K562 (cell line): Measurements from ENCODE around the gene GPR85. TPM values are rescaled to one million over a fixed set of nuclear protein-coding genes. Genes with fewer than 3 reads are reported as not detected.

Experiments used
- ATAC-seq: fragments of 200-7000 bp; cut with Tn5 transposase; 3 replicates; pipeline ENCODE4 v1.9.1; 2020; ENCODE audit warnings: moderate library complexity
- BruUV-seq: library from RNA; stranded (reverse); fragments of 400-500 nt; replicated peaks from 2 replicates; lab custom pipeline; 2021; lab: Mats Ljungman, UMichigan
- CTCF ChIA-PET: fragments of 300-600 bp; formaldehyde crosslinking; extraction: SDS; loops from one replicate; lab custom pipeline; 2021; ENCODE audit warnings: low intra/inter-chr PET ratio; lab: Yijun Ruan, JAX
- POLR2A ChIA-PET: fragments of 300-600, 350-650 bp; sonication (Branson Sonifier 250); formaldehyde crosslinking; extraction: SDS; loops from one replicate; lab custom pipeline; 2021; ENCODE audit warnings: antibody characterized with exemption, inconsistent platforms; lab: Yijun Ruan, JAX
- DNase-seq, 4 experiments: peaks; one replicate each; pipeline versions ENCODE4 v3.0.0 to v3.0.0-alpha.2; 2011 to 2018; ENCODE audit warnings: low spot score in 3 of 4, mixed read lengths in 3 of 4; ENCODE audit errors: extremely low read depth in 1 of 4
- FAIRE-seq: peaks from 2 replicates; lab custom pipeline; 2011; peaks lifted over from hg19 to GRCh38; lab: Jason Lieb, UNC
- H2AFZ ChIP-seq: 2 replicates; pipeline ENCODE4 v1.6.0; 2011; ENCODE audit warnings: low read depth, low read length, control low read depth, inconsistent platforms
- H3K27ac ChIP-seq: fragments of 200-600 bp; 3 replicates; pipeline ENCODE4 v1.8.0; 2011; ENCODE audit warnings: low read depth, mild to moderate bottlenecking, control low read depth, inconsistent platforms, low read length, moderate library complexity, mixed read lengths; ENCODE audit errors: extremely low read depth
- H3K27me3 ChIP-seq, 2 experiments: fragments of 300-600 bp in 1 of 2; 2 replicates in 1 of 2; 3 replicates in 1 of 2; pipeline versions ENCODE4 v1.6.0 to v1.8.0; 2011; ENCODE audit warnings: inconsistent platforms in 2 of 2, low read length in 2 of 2, mild to moderate bottlenecking in 1 of 2, mixed read lengths in 1 of 2, moderate library complexity in 1 of 2; ENCODE audit not compliant: control insufficient read depth in 2 of 2, insufficient read depth in 2 of 2
- H3K36me3 ChIP-seq: fragments of 300-600 bp; 3 replicates; pipeline ENCODE4 v1.8.0; 2011; ENCODE audit warnings: mild to moderate bottlenecking, low read length, inconsistent platforms; ENCODE audit not compliant: control insufficient read depth, insufficient read depth
- H3K4me1 ChIP-seq, 2 experiments: fragments of 200-600 bp in 1 of 2; replicated peaks in 1 of 2; 2 replicates in 1 of 2; 3 replicates in 1 of 2; pipeline versions ENCODE4 v1.5.1 to v1.8.0; 2011; ENCODE audit warnings: inconsistent platforms in 2 of 2, low read length in 2 of 2, mild to moderate bottlenecking in 1 of 2, mixed read lengths in 1 of 2, moderate library complexity in 1 of 2; ENCODE audit not compliant: control insufficient read depth in 2 of 2, insufficient read depth in 2 of 2
- H3K4me2 ChIP-seq: 2 replicates; pipeline ENCODE4 v1.6.1; 2011; ENCODE audit warnings: low read length, control low read depth, inconsistent platforms, mixed read lengths; ENCODE audit not compliant: insufficient read depth
- H3K4me3 ChIP-seq: fragments of 200-600 bp; sonication (generic), shearing (Covaris generic); 2 replicates; pipeline ENCODE4 v1.5.1; 2016; ENCODE audit warnings: control low read depth, inconsistent platforms
- H3K79me2 ChIP-seq: fragments of 200-600 bp; 3 replicates; pipeline ENCODE4 v1.8.0; 2011; ENCODE audit warnings: low read length, inconsistent platforms; ENCODE audit not compliant: control insufficient read depth, insufficient read depth
- H3K9ac ChIP-seq, 2 experiments: 2 replicates each; pipeline versions ENCODE4 v1.6.0 to v1.6.1; 2011; ENCODE audit warnings: low read depth in 2 of 2, low read length in 2 of 2, control low read depth in 1 of 2, inconsistent platforms in 1 of 2, mild to moderate bottlenecking in 1 of 2, mixed read lengths in 1 of 2; ENCODE audit not compliant: insufficient read depth in 1 of 2
- H3K9me1 ChIP-seq: one replicate; pipeline ENCODE4 v1.6.0; 2011; ENCODE audit warnings: inconsistent platforms, mild to moderate bottlenecking, low read length, moderate library complexity; ENCODE audit not compliant: control insufficient read depth, insufficient read depth
- H3K9me3 ChIP-seq: replicated peaks from 2 replicates; pipeline ENCODE4 v1.5.1; 2011; ENCODE audit warnings: low read depth, low read length, inconsistent platforms; ENCODE audit not compliant: control insufficient read depth, insufficient read depth
- H4K20me1 ChIP-seq: replicated peaks from 2 replicates; pipeline ENCODE4 v1.6.1; 2011; ENCODE audit warnings: low read length, inconsistent platforms, mixed read lengths; ENCODE audit not compliant: control insufficient read depth, insufficient read depth
- ARNT ChIP-seq, 2 experiments: fragments of 450-650 bp; IDR thresholded peaks; 2 replicates each; pipeline ENCODE4 v1.6.1; 2016; ENCODE audit warnings: mild to moderate bottlenecking in 1 of 2
- COPS2 ChIP-seq: fragments of 450-650 bp; conservative IDR thresholded peaks from 2 replicates; pipeline ENCODE4 v1.6.1; 2016; ENCODE audit warnings: mild to moderate bottlenecking, moderate library complexity
- GABPB2 ChIP-seq: fragments of 250-450 bp; sonication (Bioruptor Pico); conservative IDR thresholded peaks from 2 replicates; pipeline ENCODE4 v1.5.1; 2021; ENCODE audit warnings: mild to moderate bottlenecking
- GTF2E2 ChIP-seq: fragments of 200-800 bp; sonication (Bioruptor generic); IDR thresholded peaks from 2 replicates; pipeline ENCODE4 v1.6.1; 2016; ENCODE audit warnings: missing genetic modification characterization, missing compliant biosample characterization
- HDAC8 ChIP-seq: fragments of 450-650 bp; IDR thresholded peaks from 2 replicates; pipeline ENCODE4 v1.6.1; 2016; ENCODE audit warnings: mild to moderate bottlenecking, missing genetic modification characterization, moderate library complexity, missing compliant biosample characterization
- MCM2 ChIP-seq: fragments of 450-650 bp; IDR thresholded peaks from 2 replicates; pipeline ENCODE4 v1.6.1; 2017; ENCODE audit warnings: low read depth, mild to moderate bottlenecking
- MED1 ChIP-seq: sonication (generic); formaldehyde crosslinking; IDR thresholded peaks from 2 replicates; pipeline ENCODE4 v1.8.1; 2023; ENCODE audit warnings: missing genetic modification reagents, borderline replicate concordance
- MYNN ChIP-seq, 2 experiments: sonication (generic); formaldehyde crosslinking in 1 of 2; IDR thresholded peaks; 2 replicates each; pipeline versions ENCODE4 v1.5.0 to v1.6.1; 2016 to 2020; ENCODE audit warnings: antibody characterized with exemption in 1 of 2, missing genetic modification reagents in 1 of 2
- ZNF324 ChIP-seq: fragments of 250-450 bp; sonication (Bioruptor Pico); IDR thresholded peaks from 2 replicates; pipeline ENCODE4 v1.4.0; 2020; ENCODE audit warnings: mild to moderate bottlenecking
- ZNF584 ChIP-seq: fragments of 200-800 bp; sonication (Bioruptor generic); IDR thresholded peaks from 2 replicates; pipeline ENCODE4 v1.6.1; 2016; ENCODE audit warnings: low read depth, mild to moderate bottlenecking, missing genetic modification characterization, missing compliant biosample characterization
- WGBS: fragments of 100-300 bp; shearing (Covaris generic); methylation state at CpG from one replicate; pipeline ENCODE4 v1.1.6; 2016; ENCODE audit warnings: low coverage, mixed read lengths; ENCODE audit not compliant: insufficient coverage; ENCODE audit errors: missing lambda C conversion rate; 5-methylcytosine and 5-hydroxymethylcytosine counted together
- in situ Hi-C: fragments of 300-500 bp; cut with MboI; formaldehyde crosslinking; loops from 4 replicates; pipeline ENCODE4 v1.15.0; 2018; ENCODE audit warnings: inconsistent platforms, mixed read lengths
- intact Hi-C: fragments of 100-400 bp; cut with micrococcal nuclease; formaldehyde crosslinking; loops from 2 replicates; pipeline ENCODE4 v1.14.2; 2022
- polyA plus RNA-seq, 8 experiments: library from polyadenylated mRNA; depleted of rRNA in 4 of 8; stranded (reverse) in 5 of 8; unstranded in 3 of 8; fragments of >200 nt; fragmentation: Nextera tagmentation in 2 of 8; fragmentation: Illumina TruSeq in 1 of 8; extraction: Ambion mirVana in 2 of 8; extraction: Trizol in 1 of 8; gene quantifications; 2 replicates each; pipeline versions ENCODE4 v1.2.1 to v1.2.3, GENCODE V29; 2011 to 2014; ENCODE audit warnings: inconsistent platforms in 1 of 8, missing spikeins in 1 of 8
- total RNA-seq, 7 experiments: library from RNA; depleted of rRNA in 6 of 7; stranded (reverse); fragments of >200 nt in 6 of 7; fragmentation: Illumina TruSeq in 2 of 7; extraction: Trizol in 2 of 7; gene quantifications; 2 replicates each; pipeline versions ENCODE4 v1.2.1 to v1.2.3, GENCODE V29; 2011 to 2021; ENCODE audit warnings: low replicate concordance in 1 of 7
- TF ChIP-seq, protein P1 (sequence below): sonication (generic); formaldehyde crosslinking; IDR thresholded peaks from 2 replicates; pipeline ENCODE4 v1.9.0; 2022; ENCODE audit warnings: mild to moderate bottlenecking, missing genetic modification reagents
- TF ChIP-seq, protein P2 (sequence below): IDR thresholded peaks from 2 replicates; pipeline ENCODE4 v1.6.1; 2011; ENCODE audit warnings: borderline replicate concordance, low read depth, mild to moderate bottlenecking, moderate library complexity, low read length; ENCODE audit not compliant: insufficient read depth, poor library complexity, severe bottlenecking
- TF ChIP-seq, protein P3 (sequence below): sonication (generic); formaldehyde crosslinking; IDR thresholded peaks from 2 replicates; pipeline ENCODE4 v1.8.0; 2022; ENCODE audit warnings: missing genetic modification reagents, mild to moderate bottlenecking, borderline replicate concordance
- TF ChIP-seq, protein P4 (sequence below), 2 experiments: fragments of 150-350 bp in 1 of 2; IDR thresholded peaks; 2 replicates each; pipeline ENCODE4 v1.6.1; 2012 to 2016; ENCODE audit warnings: low read depth in 2 of 2, low read length in 2 of 2, mild to moderate bottlenecking in 1 of 2, moderate library complexity in 1 of 2

Gene GPR85
- total and polyA plus RNA-seq, 9 of the 15 experiments (the other 6 are each of a cell fraction or from before 2014, with no cell fraction given), result 2.9 to 18.2 (median 4.0) TPM

DNA sequence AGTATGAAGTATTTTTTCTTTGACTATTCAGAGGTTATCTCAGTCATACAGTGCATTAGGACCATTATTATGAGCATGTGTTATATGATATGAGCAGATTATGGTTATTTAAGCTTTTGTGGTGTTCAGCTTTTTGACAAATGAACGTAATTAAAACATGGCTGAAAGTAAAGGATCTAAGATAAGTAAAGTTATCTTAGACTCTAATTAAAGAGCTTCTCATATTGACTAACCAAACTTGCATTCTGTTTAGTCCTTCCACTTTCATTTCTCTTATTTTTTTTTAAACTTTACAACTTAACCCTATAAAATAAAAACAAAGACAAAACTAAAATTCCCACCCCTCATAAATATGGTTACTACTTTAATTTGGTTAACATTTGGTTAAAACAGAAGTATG, 6.9 kb upstream of the GPR85 start:
- 9% methylated on average over 1 of the region's 1 CpG for WGBS
- TF ChIP-seq COPS2 (no peak), ARNT (IDR thresholded peaks at IDR 0.05) (no peak), GABPB2 (CRISPR knock-in tag) (no peak), GTF2E2 (tag) (no peak), MED1 (CRISPR knock-in tag) (no peak), MCM2 (no peak), HDAC8 (tag) (no peak), ZNF584 (CRISPR knock-in tag) (no peak), ZNF324 (no peak), MYNN (IDR thresholded peaks at IDR 0.05) (no peak), MYNN (CRISPR knock-in tag; IDR thresholded peaks at IDR 0.05) (no peak)
- TF ChIP-seq, protein P1, sequence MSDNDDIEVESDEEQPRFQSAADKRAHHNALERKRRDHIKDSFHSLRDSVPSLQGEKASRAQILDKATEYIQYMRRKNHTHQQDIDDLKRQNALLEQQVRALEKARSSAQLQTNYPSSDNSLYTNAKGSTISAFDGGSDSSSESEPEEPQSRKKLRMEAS (CRISPR knock-in tag), result no peak
- TF ChIP-seq, protein P2, sequence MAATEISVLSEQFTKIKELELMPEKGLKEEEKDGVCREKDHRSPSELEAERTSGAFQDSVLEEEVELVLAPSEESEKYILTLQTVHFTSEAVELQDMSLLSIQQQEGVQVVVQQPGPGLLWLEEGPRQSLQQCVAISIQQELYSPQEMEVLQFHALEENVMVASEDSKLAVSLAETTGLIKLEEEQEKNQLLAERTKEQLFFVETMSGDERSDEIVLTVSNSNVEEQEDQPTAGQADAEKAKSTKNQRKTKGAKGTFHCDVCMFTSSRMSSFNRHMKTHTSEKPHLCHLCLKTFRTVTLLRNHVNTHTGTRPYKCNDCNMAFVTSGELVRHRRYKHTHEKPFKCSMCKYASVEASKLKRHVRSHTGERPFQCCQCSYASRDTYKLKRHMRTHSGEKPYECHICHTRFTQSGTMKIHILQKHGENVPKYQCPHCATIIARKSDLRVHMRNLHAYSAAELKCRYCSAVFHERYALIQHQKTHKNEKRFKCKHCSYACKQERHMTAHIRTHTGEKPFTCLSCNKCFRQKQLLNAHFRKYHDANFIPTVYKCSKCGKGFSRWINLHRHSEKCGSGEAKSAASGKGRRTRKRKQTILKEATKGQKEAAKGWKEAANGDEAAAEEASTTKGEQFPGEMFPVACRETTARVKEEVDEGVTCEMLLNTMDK, result no peak
- TF ChIP-seq, protein P3, sequence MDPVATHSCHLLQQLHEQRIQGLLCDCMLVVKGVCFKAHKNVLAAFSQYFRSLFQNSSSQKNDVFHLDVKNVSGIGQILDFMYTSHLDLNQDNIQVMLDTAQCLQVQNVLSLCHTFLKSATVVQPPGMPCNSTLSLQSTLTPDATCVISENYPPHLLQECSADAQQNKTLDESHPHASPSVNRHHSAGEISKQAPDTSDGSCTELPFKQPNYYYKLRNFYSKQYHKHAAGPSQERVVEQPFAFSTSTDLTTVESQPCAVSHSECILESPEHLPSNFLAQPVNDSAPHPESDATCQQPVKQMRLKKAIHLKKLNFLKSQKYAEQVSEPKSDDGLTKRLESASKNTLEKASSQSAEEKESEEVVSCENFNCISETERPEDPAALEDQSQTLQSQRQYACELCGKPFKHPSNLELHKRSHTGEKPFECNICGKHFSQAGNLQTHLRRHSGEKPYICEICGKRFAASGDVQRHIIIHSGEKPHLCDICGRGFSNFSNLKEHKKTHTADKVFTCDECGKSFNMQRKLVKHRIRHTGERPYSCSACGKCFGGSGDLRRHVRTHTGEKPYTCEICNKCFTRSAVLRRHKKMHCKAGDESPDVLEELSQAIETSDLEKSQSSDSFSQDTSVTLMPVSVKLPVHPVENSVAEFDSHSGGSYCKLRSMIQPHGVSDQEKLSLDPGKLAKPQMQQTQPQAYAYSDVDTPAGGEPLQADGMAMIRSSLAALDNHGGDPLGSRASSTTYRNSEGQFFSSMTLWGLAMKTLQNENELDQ (CRISPR knock-in tag), result no peak
- TF ChIP-seq, protein P4, sequence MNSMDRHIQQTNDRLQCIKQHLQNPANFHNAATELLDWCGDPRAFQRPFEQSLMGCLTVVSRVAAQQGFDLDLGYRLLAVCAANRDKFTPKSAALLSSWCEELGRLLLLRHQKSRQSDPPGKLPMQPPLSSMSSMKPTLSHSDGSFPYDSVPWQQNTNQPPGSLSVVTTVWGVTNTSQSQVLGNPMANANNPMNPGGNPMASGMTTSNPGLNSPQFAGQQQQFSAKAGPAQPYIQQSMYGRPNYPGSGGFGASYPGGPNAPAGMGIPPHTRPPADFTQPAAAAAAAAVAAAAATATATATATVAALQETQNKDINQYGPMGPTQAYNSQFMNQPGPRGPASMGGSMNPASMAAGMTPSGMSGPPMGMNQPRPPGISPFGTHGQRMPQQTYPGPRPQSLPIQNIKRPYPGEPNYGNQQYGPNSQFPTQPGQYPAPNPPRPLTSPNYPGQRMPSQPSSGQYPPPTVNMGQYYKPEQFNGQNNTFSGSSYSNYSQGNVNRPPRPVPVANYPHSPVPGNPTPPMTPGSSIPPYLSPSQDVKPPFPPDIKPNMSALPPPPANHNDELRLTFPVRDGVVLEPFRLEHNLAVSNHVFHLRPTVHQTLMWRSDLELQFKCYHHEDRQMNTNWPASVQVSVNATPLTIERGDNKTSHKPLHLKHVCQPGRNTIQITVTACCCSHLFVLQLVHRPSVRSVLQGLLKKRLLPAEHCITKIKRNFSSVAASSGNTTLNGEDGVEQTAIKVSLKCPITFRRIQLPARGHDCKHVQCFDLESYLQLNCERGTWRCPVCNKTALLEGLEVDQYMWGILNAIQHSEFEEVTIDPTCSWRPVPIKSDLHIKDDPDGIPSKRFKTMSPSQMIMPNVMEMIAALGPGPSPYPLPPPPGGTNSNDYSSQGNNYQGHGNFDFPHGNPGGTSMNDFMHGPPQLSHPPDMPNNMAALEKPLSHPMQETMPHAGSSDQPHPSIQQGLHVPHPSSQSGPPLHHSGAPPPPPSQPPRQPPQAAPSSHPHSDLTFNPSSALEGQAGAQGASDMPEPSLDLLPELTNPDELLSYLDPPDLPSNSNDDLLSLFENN (IDR thresholded peaks at IDR 0.05; ENCODE audit: low read depth in 2 of 2, low read length in 2 of 2), result no peak

More for the DNA sequence above, 6.9 kb upstream of the GPR85 start:
- no peak overlapping the region for H3K4me2 ChIP-seq
- ChIA-PET CTCF (no interaction called here), POLR2A (interaction anchor here (1.3 kb wide), 1 partner anchor 18 kb away, joined by 4 read pairs; no protein-coding TSS in a partner anchor)
- no TSS peak for BruUV-seq
- H3K4me1 ChIP-seq, result no peaks in the 10 kb centered on the region; a peak in 1 of 5 replicates
- no peak overlapping the region for H3K27ac ChIP-seq
- in situ Hi-C loops (no loop called here), intact Hi-C loops (no loop called here)
- H3K27me3 ChIP-seq, result no peaks in the 10 kb centered on the region
- H3K9me1 ChIP-seq, result no peaks in the 10 kb centered on the region
- no peaks in the 10 kb centered on the region for H3K79me2 ChIP-seq
- no peak for ATAC-seq
- FAIRE-seq, result no peak
- no peak overlapping the region for H3K9ac ChIP-seq
- H3K9me3 ChIP-seq, result no peaks in the 10 kb centered on the region
- no peak for DNase-seq
- no peak overlapping the region for H3K4me3 ChIP-seq
- no peaks in the 10 kb centered on the region for H4K20me1 ChIP-seq
- H2AFZ ChIP-seq, result no peak overlapping the region
- H3K36me3 ChIP-seq, result no peaks in the 10 kb centered on the region
